ACC112 (cell line): Measurements from ENCODE around the gene HOXD11.

Experiments used
- H2AFZ ChIP-seq: fragments of 200-600 bp; sonication (generic); one replicate; pipeline ENCODE4 v1.6.0; 2017; ENCODE audit warnings: antibody characterized with exemption, low read length; ENCODE audit not compliant: unreplicated experiment
- H3K27ac ChIP-seq: fragments of 200-600 bp; sonication (generic); 2 replicates; pipeline ENCODE4 v1.5.1; 2014; ENCODE audit warnings: low read depth, mild to moderate bottlenecking, antibody characterized with exemption, low read length, moderate library complexity
- H3K27me3 ChIP-seq: fragments of 200-600 bp; sonication (generic); 2 replicates; pipeline ENCODE4 v1.6.1; 2014; ENCODE audit warnings: mild to moderate bottlenecking, antibody characterized with exemption, low read length, moderate library complexity, mixed read lengths; ENCODE audit not compliant: insufficient read depth
- H3K36me3 ChIP-seq: fragments of 200-600 bp; sonication (generic); 2 replicates; pipeline ENCODE4 v1.6.1; 2016; ENCODE audit warnings: mild to moderate bottlenecking, antibody characterized with exemption, low read length, moderate library complexity, mixed read lengths; ENCODE audit not compliant: insufficient read depth
- H3K4me1 ChIP-seq: fragments of 200-600 bp; sonication (generic); one replicate; pipeline ENCODE4 v1.6.1; 2016; ENCODE audit warnings: low read length, mixed read lengths; ENCODE audit not compliant: insufficient read depth, unreplicated experiment, control insufficient read depth
- H3K4me3 ChIP-seq: fragments of 200-600 bp; sonication (generic); 2 replicates; pipeline ENCODE4 v1.5.1; 2014; ENCODE audit warnings: mild to moderate bottlenecking, low read depth, low read length
- H3K79me2 ChIP-seq: fragments of 200-600 bp; sonication (generic); one replicate; pipeline ENCODE4 v1.6.0; 2016; ENCODE audit warnings: low read length; ENCODE audit not compliant: control insufficient read depth, unreplicated experiment, insufficient read depth

HOXD11 gene

GRCh38 chr2:176130957-176131847 is 24.1 kb downstream of the HOXD11 start:
- H3K36me3 ChIP-seq, result peaks cover 4% of the 10 kb centered on the region; the same call in 1 of the 2 replicates
- peak overlapping the region; percentile 19 for H2AFZ ChIP-seq
- peaks cover 27% of the 10 kb centered on the region for H3K79me2 ChIP-seq
- peaks cover 30% of the 10 kb centered on the region for H3K4me1 ChIP-seq
- H3K4me3 ChIP-seq, result peak overlapping the region; percentile 79
- H3K27me3 ChIP-seq, result no peaks in the 10 kb centered on the region
- H3K27ac ChIP-seq, result peak overlapping the region; percentile 74

- H3K36me3 ChIP-seq, result peaks cover 4% of the 10 kb centered on the region; the same call in 1 of the 2 replicates
- no peaks in the 10 kb centered on the region for H3K27me3 ChIP-seq
- peak overlapping the region; percentile 74; the same call in 1 of the 2 replicates for H3K27ac ChIP-seq
These were observed 24.7 kb downstream of the HOXD11 start for GRCh38 chr2:176131848-176132158.

GRCh38 chr2:176132205-176133171 is 25.4 kb downstream of the HOXD11 start:
- Histone ChIP-seq H3K4me3 (peak overlapping the region; percentile 31), H3K27ac (no peak overlapping the region), H3K27me3 (no peaks in the 10 kb centered on the region), H2AFZ (no peak overlapping the region), H3K4me1 (peaks cover 30% of the 10 kb centered on the region), H3K36me3 (peaks cover 4% of the 10 kb centered on the region; the same call in 1 of the 2 replicates), H3K79me2 (peaks cover 40% of the 10 kb centered on the region)

More at GRCh38 chr2:176131848-176132158, 24.7 kb downstream of the HOXD11 start:
- Histone ChIP-seq H3K4me1 (peaks cover 30% of the 10 kb centered on the region), H3K79me2 (peaks cover 33% of the 10 kb centered on the region), H2AFZ (no peak overlapping the region), H3K4me3 (peak overlapping the region; percentile 79)

- peaks cover 31% of the 10 kb centered on the region for H3K4me1 ChIP-seq
- no peak overlapping the region for H2AFZ ChIP-seq
- peaks cover 4% of the 10 kb centered on the region; the same call in 1 of the 2 replicates for H3K36me3 ChIP-seq
- H3K27ac ChIP-seq, result no peak overlapping the region
- peaks cover 49% of the 10 kb centered on the region for H3K79me2 ChIP-seq
- H3K27me3 ChIP-seq, result no peaks in the 10 kb centered on the region
- H3K4me3 ChIP-seq, result no peak overlapping the region
These were observed 26.3 kb downstream of the HOXD11 start for GRCh38 chr2:176133389-176133788.

- Histone ChIP-seq H3K27me3 (no peaks in the 10 kb centered on the region), H3K79me2 (peaks cover 56% of the 10 kb centered on the region), H3K36me3 (peaks cover 4% of the 10 kb centered on the region; the same call in 1 of the 2 replicates), H2AFZ (no peak overlapping the region), H3K27ac (0 out of 2 replicates have a peak overlapping the region, but pooled peaks have one; percentile 88), H3K4me3 (no peak overlapping the region), H3K4me1 (peaks cover 37% of the 10 kb centered on the region)
These were observed 27.0 kb downstream of the HOXD11 start for GRCh38 chr2:176134035-176134434.

GRCh38 chr2:176135035-176135440 is 28.0 kb downstream of the HOXD11 start:
- peak overlapping the region; percentile 88 for H3K27ac ChIP-seq
- H3K36me3 ChIP-seq, result peaks cover 4% of the 10 kb centered on the region; the same call in 1 of the 2 replicates
- no peaks in the 10 kb centered on the region for H3K27me3 ChIP-seq
- peak overlapping the region; percentile 83 for H3K4me3 ChIP-seq
- H2AFZ ChIP-seq, result peak overlapping the region; percentile 43
- H3K79me2 ChIP-seq, result peaks cover 62% of the 10 kb centered on the region
- H3K4me1 ChIP-seq, result peaks cover 37% of the 10 kb centered on the region

GRCh38 chr2:176136374-176137251 is 29.5 kb downstream of the HOXD11 start:
- peaks cover 59% of the 10 kb centered on the region for H3K79me2 ChIP-seq
- H3K36me3 ChIP-seq, result peaks cover 4% of the 10 kb centered on the region; the same call in 1 of the 2 replicates
- peak overlapping the region; percentile 83 for H3K4me3 ChIP-seq
- H3K27me3 ChIP-seq, result no peaks in the 10 kb centered on the region
- peaks cover 36% of the 10 kb centered on the region for H3K4me1 ChIP-seq
- peak overlapping the region; percentile 88 for H3K27ac ChIP-seq
- H2AFZ ChIP-seq, result peak overlapping the region; percentile 68

GRCh38 chr2:176137252-176137580 is 30.1 kb downstream of the HOXD11 start:
- Histone ChIP-seq H2AFZ (peak overlapping the region; percentile 68), H3K4me1 (peaks cover 36% of the 10 kb centered on the region), H3K4me3 (peak overlapping the region; percentile 83), H3K79me2 (peaks cover 61% of the 10 kb centered on the region), H3K27me3 (no peaks in the 10 kb centered on the region), H3K27ac (peak overlapping the region; percentile 88), H3K36me3 (peaks cover 1% of the 10 kb centered on the region; the same call in 1 of the 2 replicates)

- no peaks in the 10 kb centered on the region for H3K36me3 ChIP-seq
- no peaks in the 10 kb centered on the region for H3K27me3 ChIP-seq
- peaks cover 60% of the 10 kb centered on the region for H3K79me2 ChIP-seq
- peak overlapping the region; percentile 90 for H2AFZ ChIP-seq
- H3K4me1 ChIP-seq, result peaks cover 36% of the 10 kb centered on the region
- 0 out of 2 replicates have a peak overlapping the region, but pooled peaks have one; percentile 3 for H3K27ac ChIP-seq
- H3K4me3 ChIP-seq, result peak overlapping the region; percentile 83
These were observed 30.8 kb downstream of the HOXD11 start for GRCh38 chr2:176137906-176138305.
